ENCODE measurements around the gene DOCK2. TPM values are rescaled to one million over a fixed set of nuclear protein-coding genes. Genes with fewer than 3 reads are reported as not detected.

DOCK2 gene
- total RNA-seq, 1 donor from 2014 or later = 6.5 TPM

- no peaks in the 10 kb centered on the region for H3K9me3 Mint-ChIP-seq (ENCODE audit: unreplicated experiment)
- H3K27ac Mint-ChIP-seq (ENCODE audit: unreplicated experiment) = peak overlapping the region; percentile 84
- H3K27me3 Mint-ChIP-seq (ENCODE audit: unreplicated experiment) = peaks cover 16% of the 10 kb centered on the region
- TF ChIP-seq CTCF (IDR thresholded peaks at IDR 0.05; ENCODE audit: unreplicated experiment) = no peak
- H3K4me1 Mint-ChIP-seq (ENCODE audit: unreplicated experiment) = peaks cover 52% of the 10 kb centered on the region
- peaks cover 4% of the 10 kb centered on the region for H3K36me3 Mint-ChIP-seq (ENCODE audit: low read depth, unreplicated experiment)
- no peak for DNase-seq (ENCODE audit: low spot score)
- H3K4me3 Mint-ChIP-seq (ENCODE audit: unreplicated experiment) = no peak overlapping the region
Measured at GRCh38 chr5:170109059-170110031, 472.3 kb downstream of the DOCK2 start.

- peaks cover 47% of the 10 kb centered on the region for H3K4me1 Mint-ChIP-seq (ENCODE audit: unreplicated experiment)
- peaks cover 15% of the 10 kb centered on the region for H3K36me3 Mint-ChIP-seq (ENCODE audit: low read depth, unreplicated experiment)
- peaks cover 18% of the 10 kb centered on the region for H3K27me3 Mint-ChIP-seq (ENCODE audit: unreplicated experiment)
- TF ChIP-seq CTCF (IDR thresholded peaks at IDR 0.05; ENCODE audit: unreplicated experiment) = no peak
- DNase-seq (ENCODE audit: low spot score) = no peak
- H3K9me3 Mint-ChIP-seq (ENCODE audit: unreplicated experiment) = peaks cover 7% of the 10 kb centered on the region
- no peak overlapping the region for H3K4me3 Mint-ChIP-seq (ENCODE audit: unreplicated experiment)
- no peak overlapping the region for H3K27ac Mint-ChIP-seq (ENCODE audit: unreplicated experiment)
Measured at GRCh38 chr5:170110403-170111087, 473.5 kb downstream of the DOCK2 start.

- peaks cover 46% of the 10 kb centered on the region for H3K4me1 Mint-ChIP-seq (ENCODE audit: unreplicated experiment)
Measured at GRCh38 chr5:170111088-170111785, 474.2 kb downstream of the DOCK2 start.

GRCh38 chr5:170112876-170113521 lies 475.9 kb downstream of the DOCK2 start:
- no peak for TF ChIP-seq CTCF (IDR thresholded peaks at IDR 0.05; ENCODE audit: unreplicated experiment)
- peaks cover 12% of the 10 kb centered on the region for H3K36me3 Mint-ChIP-seq (ENCODE audit: low read depth, unreplicated experiment)
- peaks cover 32% of the 10 kb centered on the region for H3K4me1 Mint-ChIP-seq (ENCODE audit: unreplicated experiment)
- peaks cover 7% of the 10 kb centered on the region for H3K9me3 Mint-ChIP-seq (ENCODE audit: unreplicated experiment)
- peak overlapping the region; percentile 12 for H3K4me3 Mint-ChIP-seq (ENCODE audit: unreplicated experiment)
- H3K27me3 Mint-ChIP-seq (ENCODE audit: unreplicated experiment) = peaks cover 13% of the 10 kb centered on the region
- H3K27ac Mint-ChIP-seq (ENCODE audit: unreplicated experiment) = peak overlapping the region; percentile 88
- DNase-seq (ENCODE audit: low spot score) = no peak

More at GRCh38 chr5:170111088-170111785, 474.2 kb downstream of the DOCK2 start:
- H3K27ac Mint-ChIP-seq (ENCODE audit: unreplicated experiment) = no peak overlapping the region
- TF ChIP-seq CTCF (IDR thresholded peaks at IDR 0.05; ENCODE audit: unreplicated experiment) = no peak
- DNase-seq (ENCODE audit: low spot score) = no peak
- peaks cover 15% of the 10 kb centered on the region for H3K36me3 Mint-ChIP-seq (ENCODE audit: low read depth, unreplicated experiment)
- peaks cover 7% of the 10 kb centered on the region for H3K9me3 Mint-ChIP-seq (ENCODE audit: unreplicated experiment)
- H3K4me3 Mint-ChIP-seq (ENCODE audit: unreplicated experiment) = no peak overlapping the region
- peaks cover 18% of the 10 kb centered on the region for H3K27me3 Mint-ChIP-seq (ENCODE audit: unreplicated experiment)

Measured in endothelial cell (in vitro differentiated cells).